SK-N-SH treated with all-trans-retinoic acid at 6 μM for 48 hours (cell line): ENCODE results near the gene ROBO1.

Experiments
- ATAC-seq: fragments of 200-7000 bp; cut with Tn5 transposase; 3 replicates; pipeline ENCODE4 v1.9.1; 2020; ENCODE audit warnings: mild to moderate bottlenecking, moderate library complexity
- ARNTL ChIP-seq: fragments of 450-650 bp; formaldehyde crosslinking; IDR thresholded peaks from 2 replicates; pipeline ENCODE4 v1.5.0; 2020; ENCODE audit warnings: low read depth, mild to moderate bottlenecking, moderate library complexity, borderline replicate concordance
- CREB5 ChIP-seq: fragments of 250-450 bp; sonication (Bioruptor Pico); IDR thresholded peaks from 2 replicates; pipeline ENCODE4 v1.5.1; 2020; ENCODE audit warnings: low read depth, mild to moderate bottlenecking, moderate library complexity
- CSDC2 ChIP-seq: fragments of 250-450 bp; sonication (Bioruptor Pico); IDR thresholded peaks from 2 replicates; pipeline ENCODE4 v1.5.0; 2020; ENCODE audit warnings: mild to moderate bottlenecking, moderate library complexity
- CSRNP3 ChIP-seq: fragments of 250-450 bp; sonication (Bioruptor Pico); IDR thresholded peaks from 2 replicates; pipeline ENCODE4 v1.5.1; 2021; ENCODE audit warnings: mild to moderate bottlenecking, moderate library complexity
- ESRRG ChIP-seq: fragments of 250-450 bp; sonication (Bioruptor Pico); IDR thresholded peaks from 2 replicates; pipeline ENCODE4 v1.6.1; 2021; ENCODE audit warnings: mild to moderate bottlenecking
- GLIS3 ChIP-seq: fragments of 250-450 bp; sonication (Bioruptor Pico); IDR thresholded peaks from 2 replicates; pipeline ENCODE4 v1.5.0; 2020; ENCODE audit warnings: mild to moderate bottlenecking, moderate library complexity
- ISL1 ChIP-seq: fragments of 250-450 bp; sonication (Bioruptor Pico); IDR thresholded peaks from 2 replicates; pipeline ENCODE4 v2.1.2; 2022; ENCODE audit warnings: mild to moderate bottlenecking, moderate library complexity
- OSR1 ChIP-seq: fragments of 250-450 bp; sonication (Bioruptor Pico); IDR thresholded peaks from 2 replicates; pipeline ENCODE4 v1.8.0; 2022; ENCODE audit warnings: moderate library complexity, mild to moderate bottlenecking, inconsistent platforms
- PATZ1 ChIP-seq: fragments of 250-450 bp; sonication (Bioruptor Pico); IDR thresholded peaks from 2 replicates; pipeline ENCODE4 v1.8.0; 2020; ENCODE audit warnings: mild to moderate bottlenecking, moderate library complexity, borderline replicate concordance
- POU6F1 ChIP-seq: fragments of 250-450 bp; sonication (Bioruptor Pico); IDR thresholded peaks from 2 replicates; pipeline ENCODE4 v1.8.0; 2021; ENCODE audit warnings: low read depth, mild to moderate bottlenecking, moderate library complexity, borderline replicate concordance
- RARB ChIP-seq: fragments of 250-450 bp; sonication (Bioruptor Pico); IDR thresholded peaks from 2 replicates; pipeline ENCODE4 v1.8.0; 2021; ENCODE audit warnings: mild to moderate bottlenecking, moderate library complexity
- TOX ChIP-seq: fragments of 250-450 bp; sonication (Bioruptor Pico); IDR thresholded peaks from 2 replicates; pipeline ENCODE4 v1.8.0; 2021; ENCODE audit warnings: mild to moderate bottlenecking, moderate library complexity, borderline replicate concordance
- TSHZ2 ChIP-seq: fragments of 250-450 bp; sonication (Bioruptor Pico); IDR thresholded peaks from 2 replicates; pipeline ENCODE4 v1.5.0; 2020; ENCODE audit warnings: mild to moderate bottlenecking, moderate library complexity
- ZC3H10 ChIP-seq: fragments of 250-450 bp; sonication (Bioruptor Pico); IDR thresholded peaks from 2 replicates; pipeline ENCODE4 v1.5.1; 2021; ENCODE audit warnings: mild to moderate bottlenecking, moderate library complexity
- ZFP3 ChIP-seq: fragments of 250-450 bp; sonication (Bioruptor Pico); IDR thresholded peaks from 2 replicates; pipeline ENCODE4 v1.5.0; 2020; ENCODE audit warnings: mild to moderate bottlenecking, moderate library complexity
- ZNF565 ChIP-seq: fragments of 450-650 bp; formaldehyde crosslinking; conservative IDR thresholded peaks from 2 replicates; pipeline ENCODE4 v1.5.0; 2020; ENCODE audit warnings: low read depth, mild to moderate bottlenecking, moderate library complexity
- ZNF70 ChIP-seq: fragments of 450-650 bp; formaldehyde crosslinking; IDR thresholded peaks from 2 replicates; pipeline ENCODE4 v1.5.0; 2020; ENCODE audit warnings: mild to moderate bottlenecking, moderate library complexity
- ZNF8 ChIP-seq: fragments of 450-650 bp; formaldehyde crosslinking; IDR thresholded peaks from 2 replicates; pipeline ENCODE4 v1.5.0; 2020; ENCODE audit warnings: mild to moderate bottlenecking, moderate library complexity

ROBO1 gene

GRCh38 chr3:78712941-78713340 lies 1054.9 kb downstream of the ROBO1 start (continued):
- no peak for TF ChIP-seq TSHZ2 (CRISPR knock-in tag)

GRCh38 chr3:78712270-78712669 lies 1055.5 kb downstream of the ROBO1 start:
- ATAC-seq: no peak
- no peak for TF ChIP-seq ZNF70
- no peak for TF ChIP-seq POU6F1

- no peak for ATAC-seq
- TF ChIP-seq GLIS3 (CRISPR knock-in tag): no peak
These were observed 1059.2 kb downstream of the ROBO1 start for GRCh38 chr3:78708565-78709073.

GRCh38 chr3:78707609-78708008 lies 1060.2 kb downstream of the ROBO1 start:
- TF ChIP-seq ZFP3 (CRISPR knock-in tag) (no peak), TOX (no peak), CSDC2 (CRISPR knock-in tag) (no peak), TSHZ2 (CRISPR knock-in tag) (no peak), ZC3H10 (CRISPR knock-in tag) (no peak), OSR1 (no peak), POU6F1 (no peak), CSRNP3 (no peak), RARB (CRISPR knock-in tag) (no peak), ISL1 (no peak), ARNTL (no peak), ZNF8 (no peak), GLIS3 (CRISPR knock-in tag) (no peak), PATZ1 (no peak), CREB5 (CRISPR knock-in tag) (no peak), ZNF565 (no peak), ESRRG (no peak), ZNF70 (no peak)
- TF ChIP-seq, all 23 proteins: peak for 0
- no peak for ATAC-seq
